GM21367 (cell line): ENCODE results near the gene MICAL3.
"Not testable (repeated sequence)": the region's sequence is repeated elsewhere in the genome, so short reads cannot be mapped to it uniquely, and the experiment has no call there.

ENCODE experiments used
- ATAC-seq: cut with Tn5 transposase; IDR thresholded peaks from one replicate; pipeline ENCODE4 v1.9.1; 2021; ENCODE audit not compliant: unreplicated experiment

MICAL3 gene

DNA sequence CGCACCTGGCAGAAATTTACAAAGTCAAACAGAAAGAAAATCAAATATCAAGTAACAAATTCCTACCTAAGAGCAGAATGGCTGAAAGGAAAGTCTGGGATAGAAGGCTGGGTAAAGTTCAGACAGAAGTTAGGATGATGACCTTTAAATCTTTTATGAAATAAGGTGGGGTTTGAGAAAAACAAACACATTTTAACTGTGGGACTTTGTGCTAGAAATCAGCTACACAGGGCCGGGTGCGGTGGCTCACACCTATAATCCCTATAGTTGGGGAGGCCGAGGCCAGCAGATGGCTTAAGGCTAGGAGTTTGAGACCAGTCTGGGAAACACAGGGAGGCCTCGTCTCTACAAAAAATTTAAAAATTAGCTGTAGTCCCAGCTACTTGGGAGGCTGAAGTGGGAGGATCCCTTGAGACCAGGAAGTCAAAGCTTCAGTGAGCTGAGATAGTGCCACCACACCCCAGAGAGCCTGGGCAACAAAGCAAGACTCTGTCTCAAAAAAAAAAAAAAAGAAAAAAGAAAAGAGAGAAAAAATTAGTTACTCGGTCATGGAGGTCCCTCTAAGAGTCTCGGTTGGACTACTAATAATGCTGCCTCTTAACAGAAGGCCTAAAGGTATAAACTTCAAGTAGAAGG lies 130.3 kb downstream of the MICAL3 start:
- ATAC-seq: no peak

DNA sequence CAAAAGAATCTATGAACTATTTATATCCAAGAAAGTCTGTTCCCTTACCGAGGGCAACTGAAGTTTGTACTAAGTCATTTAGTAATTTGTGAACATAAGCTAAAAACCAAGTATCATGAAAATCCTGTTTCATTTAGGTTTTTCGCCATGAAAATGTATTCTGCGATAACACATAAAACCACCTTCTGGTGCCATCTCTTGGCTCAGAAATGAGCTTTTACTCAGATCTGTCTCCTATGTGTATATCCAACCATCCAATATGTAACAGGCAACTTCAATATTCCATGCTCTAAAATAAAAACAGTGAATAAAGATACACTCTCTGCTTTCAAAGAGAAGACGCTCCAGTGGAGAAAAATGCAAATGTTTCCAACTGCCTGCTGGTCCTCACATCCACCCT lies 132.0 kb downstream of the MICAL3 start:
- ATAC-seq: no peak

DNA sequence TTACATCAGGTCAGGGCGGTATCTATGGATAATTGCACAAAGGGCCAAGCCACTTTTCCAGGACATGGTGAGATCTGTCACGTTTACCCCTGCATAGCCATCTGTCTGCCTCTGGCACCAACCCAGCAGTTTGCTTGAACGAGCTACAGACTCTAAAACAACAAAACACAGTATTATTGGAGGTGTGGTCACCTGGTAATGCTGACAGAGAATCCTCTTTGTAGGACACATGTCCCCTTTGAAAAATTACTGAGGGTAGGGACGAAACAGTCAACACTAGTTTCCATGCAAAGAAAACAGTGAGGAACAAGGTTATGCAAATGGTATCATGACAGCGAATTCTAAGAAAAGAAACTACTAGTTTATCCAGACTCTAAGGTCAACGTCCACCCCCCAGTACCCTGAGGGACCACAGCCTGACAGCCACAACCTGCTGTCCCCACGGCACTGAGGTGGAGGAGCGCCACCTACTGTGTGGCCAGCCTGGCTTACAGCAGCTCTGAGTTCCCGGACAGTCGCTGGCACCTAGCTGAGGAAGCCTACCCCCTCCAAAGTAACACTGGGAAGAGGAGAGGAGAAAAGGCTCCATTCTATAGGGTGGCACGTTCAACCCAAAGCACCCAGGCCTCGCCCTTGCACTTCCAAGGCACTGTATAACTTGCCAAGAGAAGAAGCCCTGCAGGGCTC lies 132.7 kb downstream of the MICAL3 start:
- ATAC-seq: no peak

DNA sequence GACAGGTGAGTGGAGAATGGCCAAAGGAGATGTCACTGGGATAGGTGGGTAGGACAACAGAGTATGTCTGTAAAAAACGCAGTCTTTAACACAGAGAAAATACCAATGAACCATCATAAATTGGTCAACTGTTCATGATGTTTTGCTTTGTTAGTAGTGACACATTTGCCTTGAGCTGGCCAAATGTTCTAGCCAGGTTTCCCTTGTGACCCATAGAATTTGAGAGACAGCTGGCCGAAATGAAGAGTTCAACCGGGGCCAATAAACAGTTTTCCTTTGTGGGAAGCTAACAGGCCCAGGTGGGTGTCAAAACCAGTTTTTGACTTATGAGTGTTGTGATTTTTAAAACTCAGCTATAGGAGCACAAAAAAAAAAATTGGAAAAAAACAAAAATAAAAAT lies 133.5 kb downstream of the MICAL3 start:
- no peak for ATAC-seq

DNA sequence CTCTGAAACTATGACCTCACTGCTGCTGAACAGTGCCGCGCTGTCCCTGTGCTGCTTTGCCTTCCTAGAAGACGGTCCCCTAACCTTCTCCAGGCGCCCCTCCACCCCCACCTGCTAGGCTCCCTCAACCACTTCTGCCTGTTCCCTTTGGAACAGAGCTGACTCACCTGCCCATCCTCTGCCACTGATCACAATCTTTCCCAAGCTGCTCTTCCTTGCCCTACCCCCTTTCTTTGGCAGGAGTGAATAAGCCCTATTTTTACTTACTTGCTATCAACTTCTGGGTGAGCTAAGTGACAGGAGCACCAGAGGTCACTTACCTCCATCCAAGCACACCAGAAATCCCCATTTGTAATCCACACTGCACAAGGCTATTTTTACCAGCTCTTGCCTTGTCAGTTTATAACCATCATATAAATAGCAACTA lies 134.1 kb downstream of the MICAL3 start:
- no peak for ATAC-seq

DNA sequence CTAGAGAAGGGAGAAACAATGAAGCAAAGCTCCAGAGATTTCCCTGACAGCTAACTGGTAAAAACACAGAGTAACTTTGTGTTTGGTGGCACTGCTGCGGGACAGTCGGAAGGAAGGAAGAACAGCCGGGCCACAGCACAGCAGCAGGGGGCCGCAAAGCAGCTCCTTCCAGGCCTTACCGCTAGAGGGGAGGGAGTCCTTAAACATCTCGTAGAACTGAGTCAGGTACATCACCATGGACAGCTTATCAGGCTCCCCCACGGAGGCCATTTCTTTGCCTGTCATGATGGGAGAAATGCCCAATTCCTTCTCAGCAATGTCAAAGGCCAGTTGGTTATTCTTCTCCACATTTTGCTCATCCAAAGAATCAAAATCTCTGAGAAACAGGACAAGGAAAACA lies 135.5 kb downstream of the MICAL3 start:
- ATAC-seq: no peak

DNA sequence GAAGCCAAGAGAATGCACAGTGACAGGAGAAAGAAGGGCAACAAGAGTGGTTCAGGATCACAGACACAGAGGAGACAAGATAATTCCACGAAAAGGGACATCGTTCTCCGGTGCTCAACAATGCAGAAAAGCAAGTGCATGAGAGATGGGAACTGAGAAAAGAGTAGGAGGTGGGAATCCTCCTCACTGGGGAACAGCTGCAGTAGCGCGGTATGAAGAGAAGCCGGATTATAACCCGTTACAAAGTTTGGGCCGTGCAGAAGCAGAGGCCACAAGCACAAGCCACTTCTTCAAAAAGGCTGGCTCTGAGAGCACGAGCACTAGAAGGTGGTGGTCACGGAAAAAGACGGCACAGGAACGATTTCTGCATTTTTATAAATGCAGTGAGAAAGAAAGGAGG lies 135.9 kb downstream of the MICAL3 start:
- no peak for ATAC-seq

DNA sequence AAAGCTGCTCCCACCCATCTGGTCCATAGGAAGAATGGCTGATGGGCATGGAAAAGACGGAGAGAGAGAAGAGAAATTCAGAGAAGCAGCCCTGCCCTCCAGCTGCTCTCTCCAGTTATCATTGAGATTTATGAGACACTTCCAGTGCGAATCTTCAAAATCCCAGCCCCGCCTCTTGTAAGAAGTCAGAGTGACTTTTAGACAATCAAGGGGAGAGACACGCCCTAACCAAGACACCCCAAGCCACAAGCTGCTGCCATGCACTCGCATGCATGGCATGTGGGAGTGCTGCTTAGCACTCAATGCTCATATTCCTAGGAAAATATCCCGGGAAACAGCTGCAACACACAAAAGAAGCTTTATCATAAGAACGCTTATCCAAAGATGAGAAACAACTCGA lies 139.5 kb downstream of the MICAL3 start:
- ATAC-seq: no peak

DNA sequence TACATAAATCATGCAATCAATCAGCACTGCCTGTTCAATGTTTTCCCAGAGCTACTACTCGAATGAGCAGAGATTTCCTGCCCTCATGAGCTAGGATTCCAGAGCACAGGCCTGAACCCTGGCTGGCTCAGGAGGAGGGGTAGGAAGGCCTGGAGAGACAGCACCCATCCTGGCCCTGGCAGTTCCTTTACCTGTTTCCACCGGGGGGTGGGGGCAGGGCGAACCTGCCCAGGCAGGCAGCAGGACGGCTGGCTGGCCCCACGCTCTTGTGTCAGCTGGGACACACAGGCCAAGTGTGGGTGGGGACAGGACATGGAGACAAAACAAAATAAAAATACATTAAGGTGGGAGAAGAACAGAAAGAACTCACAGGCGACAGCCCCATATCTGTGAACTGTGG lies 140.3 kb downstream of the MICAL3 start:
- no peak for ATAC-seq

DNA sequence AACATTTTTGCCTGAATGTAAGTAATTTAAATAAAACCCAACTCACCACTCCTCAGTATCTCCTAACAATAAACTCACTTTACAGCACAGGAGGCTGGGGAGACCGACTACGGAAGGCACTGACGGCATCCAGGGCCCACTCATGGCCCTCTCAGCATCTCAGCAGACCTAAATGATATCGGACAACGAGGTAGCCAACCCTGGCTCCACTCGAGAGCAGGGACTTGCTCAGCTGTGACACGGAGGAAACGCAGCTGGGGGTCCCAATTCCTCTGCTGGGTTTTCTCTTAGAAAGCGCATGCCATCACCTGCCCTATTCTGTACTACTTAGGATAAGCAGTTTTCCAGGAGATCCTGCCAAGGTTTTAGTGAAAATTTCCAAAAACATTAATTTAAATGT lies 141.0 kb downstream of the MICAL3 start:
- ATAC-seq: no peak

DNA sequence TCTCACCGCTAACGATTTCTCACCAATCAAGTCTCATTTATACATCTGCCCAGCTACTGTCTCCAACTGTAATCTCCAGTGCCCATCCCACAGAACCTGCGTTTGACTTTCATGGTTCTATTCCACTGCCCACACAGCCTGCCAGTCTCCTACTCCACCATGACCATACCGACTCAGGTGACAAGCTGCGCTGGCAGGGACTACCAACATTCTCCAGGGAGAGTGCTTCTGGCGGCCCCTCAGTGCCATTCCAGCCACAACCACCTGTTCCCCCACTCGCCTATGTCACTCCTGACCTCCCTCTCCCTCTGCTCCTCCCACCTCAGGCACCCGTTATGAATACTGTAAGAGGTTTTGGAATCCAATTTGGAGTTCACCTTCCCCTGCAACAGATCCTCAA lies 141.6 kb downstream of the MICAL3 start:
- no peak for ATAC-seq

DNA sequence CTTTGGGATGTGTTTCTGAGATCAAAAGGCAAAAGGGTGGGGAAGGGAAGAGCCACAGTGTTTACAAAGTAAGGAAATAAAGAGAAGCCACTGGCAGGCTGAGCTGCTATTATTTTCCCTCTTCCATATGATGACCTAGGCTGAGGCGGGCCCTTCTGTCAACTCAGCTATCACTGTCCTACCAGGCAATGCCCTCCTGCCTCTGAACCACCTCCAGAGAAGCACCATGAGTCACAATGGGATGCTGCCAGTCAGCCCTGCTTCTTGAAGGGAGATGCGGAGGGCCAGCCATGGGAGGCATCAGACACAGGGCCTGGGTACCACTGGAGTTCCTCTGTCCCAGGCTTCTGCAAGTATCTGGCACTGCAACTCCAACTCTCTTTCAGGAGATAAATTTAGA lies 142.2 kb downstream of the MICAL3 start:
- no peak for ATAC-seq

DNA sequence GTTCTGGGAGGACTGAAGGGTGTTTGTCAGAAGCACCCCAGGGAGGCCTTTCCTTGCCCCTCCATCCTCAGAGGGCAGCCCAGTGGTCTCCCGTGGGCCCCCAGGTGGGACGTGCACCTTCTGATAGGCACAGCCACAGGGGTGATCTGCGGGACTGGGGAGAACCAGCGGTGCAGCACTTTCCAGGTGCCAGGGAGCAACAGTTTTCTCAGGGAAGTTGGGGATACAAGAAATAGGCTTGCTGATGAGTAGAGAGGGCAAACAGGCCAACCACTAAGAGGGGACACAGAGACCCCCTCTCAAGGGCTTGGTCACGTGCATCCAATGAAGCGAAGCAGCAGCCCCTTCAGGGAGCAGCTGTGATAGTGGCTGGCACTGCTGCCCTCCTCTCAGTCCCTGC lies 143.0 kb downstream of the MICAL3 start:
- ATAC-seq: no peak

DNA sequence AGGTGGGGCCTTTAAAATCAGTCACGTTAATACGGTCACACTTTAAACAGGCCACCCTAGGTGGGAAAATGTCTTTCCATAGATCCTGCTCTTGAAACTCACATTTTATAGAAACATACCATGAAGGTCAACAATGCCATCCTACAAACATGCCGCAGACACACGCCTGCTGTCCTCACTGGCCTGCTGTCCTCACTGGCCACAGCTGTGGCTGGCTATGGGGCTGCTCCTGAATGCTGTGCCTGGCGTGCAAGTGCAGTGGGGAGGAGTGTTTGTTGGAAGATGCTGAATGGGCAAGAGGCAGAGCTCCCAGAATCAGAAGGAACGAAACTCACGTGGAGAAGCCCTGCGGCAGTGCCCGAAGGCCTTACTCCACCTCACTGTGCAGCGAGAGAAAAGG lies 143.9 kb downstream of the MICAL3 start:
- ATAC-seq: no peak

DNA sequence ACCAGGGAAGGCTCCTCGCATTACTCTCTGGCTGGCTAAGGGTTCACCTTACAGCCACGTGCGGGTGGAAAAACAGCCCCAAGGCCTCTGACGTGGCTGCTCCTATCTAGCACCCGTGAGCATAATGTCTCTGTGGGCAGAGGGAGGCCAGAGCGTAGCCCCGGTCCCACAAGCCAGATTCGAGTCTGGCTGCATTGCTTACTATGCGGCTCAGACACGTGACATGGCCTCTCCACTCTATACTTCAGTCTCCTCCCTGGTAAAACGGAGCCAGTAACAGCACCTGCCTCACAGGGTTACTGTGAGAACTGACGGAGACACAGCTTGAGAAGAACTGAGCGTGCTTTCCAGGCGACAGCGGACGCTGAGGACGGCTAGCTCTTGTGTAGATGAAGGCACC lies 144.3 kb downstream of the MICAL3 start:
- no peak for ATAC-seq

DNA sequence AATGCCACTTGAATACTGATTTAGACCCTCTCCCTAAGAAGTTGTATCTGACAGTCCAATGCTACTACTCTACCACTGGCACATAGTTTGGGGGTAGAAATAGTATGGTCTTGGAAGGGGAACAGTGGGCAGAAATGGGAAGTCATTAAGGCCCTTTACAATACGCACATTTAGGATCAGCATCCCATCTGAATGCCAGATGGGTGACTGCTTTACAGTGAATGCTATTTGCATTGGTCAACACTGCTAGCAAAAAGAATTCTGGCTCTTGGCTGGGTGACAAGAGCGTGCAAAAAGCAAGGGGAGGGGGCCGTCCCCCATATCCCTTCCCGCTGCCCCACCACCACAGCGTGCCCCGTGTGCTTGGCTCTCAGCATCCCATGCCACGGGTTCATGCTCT lies 145.4 kb downstream of the MICAL3 start:
- ATAC-seq: no peak

DNA sequence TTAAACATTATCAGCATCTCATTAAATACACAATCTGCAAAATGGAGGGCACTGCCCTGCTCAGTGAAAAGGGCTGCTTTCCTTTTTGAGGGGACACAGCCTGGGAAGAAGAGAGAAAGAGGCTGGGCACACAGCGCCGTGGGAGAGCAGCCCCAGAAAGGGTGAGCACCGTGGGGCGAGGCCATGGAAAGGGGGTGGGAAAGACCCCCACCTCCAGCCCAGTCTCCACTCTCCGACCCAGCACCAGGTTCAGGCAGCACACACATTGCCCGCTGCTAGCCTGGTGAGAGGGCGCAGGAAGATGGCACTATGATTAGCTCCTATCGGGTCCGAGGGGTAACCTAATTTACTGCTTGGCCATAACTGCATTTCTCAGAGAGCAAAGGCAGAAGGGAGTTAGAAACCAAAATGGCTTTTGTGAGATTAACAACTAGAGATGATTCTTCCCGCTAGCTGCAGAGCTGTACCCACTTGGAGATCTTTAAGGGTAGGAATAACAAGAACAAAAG lies 146.1 kb downstream of the MICAL3 start:
- no peak for ATAC-seq

DNA sequence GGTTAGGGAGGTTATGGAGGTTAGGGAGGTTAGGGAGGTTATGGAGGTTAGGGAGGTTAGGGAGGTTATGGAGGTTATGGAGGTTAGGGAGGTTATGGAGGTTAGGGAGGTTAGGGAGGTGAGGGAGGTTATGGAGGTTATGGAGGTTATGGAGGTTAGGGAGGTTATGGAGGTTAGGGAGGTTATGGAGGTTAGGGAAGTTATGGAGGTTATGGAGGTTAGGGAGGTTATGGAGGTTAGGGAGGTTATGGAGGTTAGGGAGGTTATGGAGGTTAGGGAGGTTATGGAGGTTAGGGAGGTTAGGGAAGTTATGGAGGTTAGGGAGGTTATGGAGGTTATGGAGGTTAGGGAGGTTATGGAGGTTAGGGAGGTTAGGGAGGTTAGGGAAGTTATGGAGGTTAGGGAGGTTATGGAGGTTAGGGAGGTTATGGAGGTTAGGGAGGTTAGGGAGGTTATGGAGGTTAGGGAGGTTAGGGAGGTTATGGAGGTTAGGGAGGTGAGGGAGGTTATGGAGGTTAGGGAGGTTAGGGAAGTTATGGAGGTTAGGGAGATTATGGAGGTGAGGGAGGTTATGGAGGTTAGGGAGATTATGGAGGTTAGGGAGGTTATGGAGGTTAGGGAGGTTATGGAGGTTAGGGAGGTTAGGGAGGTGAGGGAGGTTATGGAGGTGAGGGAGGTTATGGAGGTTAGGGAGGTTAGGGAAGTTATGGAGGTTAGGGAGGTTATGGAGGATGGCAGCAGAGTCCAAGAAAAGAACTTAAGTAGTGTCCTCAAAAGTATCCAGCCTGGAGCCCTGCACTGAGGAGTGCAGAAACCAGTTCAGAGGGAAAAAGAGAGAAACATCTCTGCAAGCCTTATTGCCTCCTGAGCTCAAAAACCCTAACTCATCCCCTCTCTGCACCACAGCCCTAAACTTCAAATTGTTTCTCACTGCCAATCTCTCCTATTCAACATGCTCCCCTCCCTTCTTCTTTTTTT lies 147.2 kb downstream of the MICAL3 start:
- ATAC-seq: not testable (repeated sequence)

DNA sequence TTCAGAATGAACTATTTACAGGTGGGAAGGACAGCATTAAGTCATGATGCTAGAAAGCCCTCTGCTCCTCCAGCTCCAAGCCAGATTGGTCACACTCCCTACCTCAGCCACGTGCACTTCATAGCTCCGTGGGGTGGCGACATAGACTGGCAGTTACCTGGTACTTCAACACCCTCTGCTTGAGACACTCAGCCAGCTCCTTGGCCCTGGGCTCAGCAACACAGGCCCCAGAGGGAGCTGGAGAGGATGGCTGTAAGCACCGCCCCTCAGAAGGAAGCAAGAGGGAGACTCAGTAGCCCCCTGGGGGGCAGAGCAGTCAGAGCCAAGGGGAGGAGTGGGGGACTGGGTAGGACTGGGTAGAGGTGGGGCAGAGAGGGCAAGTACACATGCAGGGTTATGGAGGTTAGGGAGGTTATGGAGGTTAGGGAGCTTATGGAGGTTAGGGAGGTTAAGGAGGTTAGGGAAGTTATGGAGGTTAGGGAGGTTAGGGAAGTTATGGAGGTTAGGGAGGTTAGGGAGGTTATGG lies 148.0 kb downstream of the MICAL3 start:
- ATAC-seq: no peak

DNA sequence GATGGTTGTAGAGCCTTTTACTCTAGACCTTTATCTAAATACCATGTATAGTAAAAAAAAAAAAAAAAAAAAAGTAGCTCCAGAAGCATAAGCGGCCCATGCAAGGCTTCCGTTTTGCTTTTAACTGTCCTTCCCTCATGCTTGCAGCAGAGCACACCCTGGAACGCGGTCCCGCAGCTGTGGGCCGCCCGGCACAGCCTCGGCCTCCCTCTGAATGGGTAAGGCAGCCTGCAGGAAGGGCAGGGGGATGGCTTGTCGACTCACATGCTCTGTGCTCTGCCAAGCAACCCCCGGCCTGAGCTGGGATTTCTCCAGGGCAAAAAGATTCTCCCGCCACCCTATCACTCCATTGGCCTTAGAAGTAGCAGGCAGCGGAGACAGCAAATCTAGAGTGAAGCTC lies 148.7 kb downstream of the MICAL3 start:
- ATAC-seq: no peak

DNA sequence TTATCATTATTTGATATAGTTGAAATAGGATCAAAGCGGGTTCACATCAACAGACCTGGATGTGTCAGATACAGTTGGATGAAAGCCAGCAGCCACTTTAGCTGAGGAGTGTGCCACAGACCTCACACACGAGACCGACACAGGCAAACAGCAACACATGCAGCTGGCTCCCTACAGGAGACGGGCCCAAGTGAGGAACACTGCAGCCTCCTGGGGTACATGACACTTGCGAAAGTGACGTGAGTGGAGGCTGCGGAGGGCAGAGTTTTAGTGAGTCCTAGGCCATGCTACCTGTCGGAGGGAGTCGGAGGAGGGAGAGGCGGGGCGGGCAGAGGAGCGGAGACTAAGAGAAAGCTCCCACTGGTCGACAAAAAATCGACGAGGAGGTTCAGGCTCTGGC lies 149.2 kb downstream of the MICAL3 start:
- no peak for ATAC-seq
